GM04503 (cell line): ENCODE data around the gene SLC10A6.

ENCODE experiments used
- DNase-seq: peaks from one replicate; pipeline ENCODE4 v3.0.0-alpha.2; 2012; ENCODE audit warnings: low read depth

The SLC10A6 gene

DNA sequence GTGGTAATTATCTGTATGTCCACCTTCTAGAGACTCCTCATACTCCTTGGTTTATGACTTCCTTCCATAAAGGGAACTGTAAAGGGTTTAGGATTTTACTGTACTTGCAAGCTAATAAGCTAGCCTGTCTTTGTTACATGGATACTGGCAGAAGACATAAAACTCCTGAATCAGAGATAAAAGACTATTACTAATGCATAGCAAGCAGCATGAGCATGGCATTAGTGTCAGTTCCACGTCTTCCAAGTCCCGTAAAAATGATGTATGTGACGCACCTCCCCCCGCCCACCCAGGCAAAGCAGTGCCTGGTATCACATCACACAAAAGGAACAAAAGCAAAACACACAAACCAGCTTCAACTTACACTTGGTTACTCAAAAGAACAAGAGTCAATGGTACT is 71.0 kb downstream of the SLC10A6 start:
- no peak for DNase-seq

DNA sequence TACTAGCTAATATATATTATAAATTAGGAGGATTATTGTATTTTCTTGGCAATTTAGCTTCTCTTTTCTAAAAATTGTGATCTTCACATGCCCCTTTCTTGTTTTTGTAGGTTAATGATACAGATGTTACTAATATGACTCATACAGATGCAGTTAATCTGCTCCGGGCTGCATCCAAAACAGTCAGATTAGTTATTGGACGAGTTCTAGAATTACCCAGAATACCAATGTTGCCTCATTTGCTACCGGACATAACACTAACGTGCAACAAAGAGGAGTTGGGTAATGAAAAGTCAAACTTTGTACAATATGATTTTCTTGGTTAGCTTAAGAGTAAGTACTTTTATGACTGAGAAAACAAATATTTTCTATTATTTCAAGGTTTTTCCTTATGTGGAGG is 74.1 kb downstream of the SLC10A6 start:
- DNase-seq: no peak
